ENCODE results near the gene GABRR3.

GABRR3 gene

GRCh38 chr3:97954228-97954827 is 80.8 kb downstream of the GABRR3 start:
- no peak for DNase-seq

GRCh38 chr3:97952872-97953271 is 82.2 kb downstream of the GABRR3 start:
- no peak for DNase-seq

- no peak for DNase-seq
These were observed 82.8 kb downstream of the GABRR3 start for GRCh38 chr3:97952280-97952679.

- DNase-seq: no peak
These were observed 84.8 kb downstream of the GABRR3 start for GRCh38 chr3:97950360-97950759.

- DNase-seq: no peak
These were observed 85.4 kb downstream of the GABRR3 start for GRCh38 chr3:97949743-97950142.

GRCh38 chr3:97949110-97949485 is 86.0 kb downstream of the GABRR3 start:
- no peak for DNase-seq

- no peak for DNase-seq
These were observed 86.6 kb downstream of the GABRR3 start for GRCh38 chr3:97948351-97949109.

GRCh38 chr3:97942801-97943546 is 92.1 kb downstream of the GABRR3 start:
- DNase-seq: no peak

GRCh38 chr3:97940034-97940433 is 95.1 kb downstream of the GABRR3 start:
- DNase-seq: no peak

GRCh38 chr3:97939401-97939800 is 95.7 kb downstream of the GABRR3 start:
- no peak for DNase-seq

- DNase-seq: no peak
These were observed 96.7 kb downstream of the GABRR3 start for GRCh38 chr3:97938444-97938843.

GRCh38 chr3:97937205-97937604 is 97.9 kb downstream of the GABRR3 start:
- DNase-seq: no peak

GRCh38 chr3:97935842-97936241 is 99.3 kb downstream of the GABRR3 start:
- DNase-seq: no peak
